ENCODE measurements around the gene NOP10. TPM values are rescaled to one million over a fixed set of nuclear protein-coding genes. Genes with fewer than 3 reads are reported as not detected.

NOP10 gene
- total RNA-seq, 1 donor from 2014 or later, result 181 TPM

GRCh38 chr15:34336231-34336990 is 6.5 kb downstream of the NOP10 start:
- Mint-ChIP-seq H3K27me3 (ENCODE audit: low read depth) (peaks cover 4% of the 10 kb centered on the region), H3K27ac (ENCODE audit: unreplicated experiment) (no peak overlapping the region), H3K4me1 (peaks cover 21% of the 10 kb centered on the region), H3K36me3 (ENCODE audit: low read depth) (peaks cover 8% of the 10 kb centered on the region), H3K9me3 (no peaks in the 10 kb centered on the region), H3K4me3 (peak overlapping the region; percentile 88)
- no peak for TF ChIP-seq CTCF (conservative IDR thresholded peaks at IDR 0.05)
- no peak for DNase-seq (ENCODE audit: low read depth, low spot score)

- peaks cover 17% of the 10 kb centered on the region for H3K4me1 Mint-ChIP-seq
- no peak overlapping the region for H3K4me3 Mint-ChIP-seq
- H3K9me3 Mint-ChIP-seq, result no peaks in the 10 kb centered on the region
- H3K27me3 Mint-ChIP-seq (ENCODE audit: low read depth), result peaks cover 4% of the 10 kb centered on the region
- H3K27ac Mint-ChIP-seq (ENCODE audit: unreplicated experiment), result no peak overlapping the region
- no peak for DNase-seq (ENCODE audit: low read depth, low spot score)
- no peak for TF ChIP-seq CTCF (conservative IDR thresholded peaks at IDR 0.05)
- peaks cover 3% of the 10 kb centered on the region for H3K36me3 Mint-ChIP-seq (ENCODE audit: low read depth)
Measured at GRCh38 chr15:34335176-34336032, 7.5 kb downstream of the NOP10 start.

GRCh38 chr15:34334672-34335071 is 8.3 kb downstream of the NOP10 start:
- Mint-ChIP-seq H3K4me1 (peaks cover 12% of the 10 kb centered on the region), H3K36me3 (ENCODE audit: low read depth) (no peaks in the 10 kb centered on the region), H3K9me3 (no peaks in the 10 kb centered on the region), H3K4me3 (peak overlapping the region; percentile 47), H3K27me3 (ENCODE audit: low read depth) (peaks cover 4% of the 10 kb centered on the region), H3K27ac (ENCODE audit: unreplicated experiment) (no peak overlapping the region)
- no peak for DNase-seq (ENCODE audit: low read depth, low spot score)
- TF ChIP-seq CTCF (conservative IDR thresholded peaks at IDR 0.05), result no peak

GRCh38 chr15:34332553-34333120 is 10.3 kb downstream of the NOP10 start:
- Mint-ChIP-seq H3K4me3 (no peak overlapping the region), H3K9me3 (no peaks in the 10 kb centered on the region)
- no peak for TF ChIP-seq CTCF (conservative IDR thresholded peaks at IDR 0.05)

GRCh38 chr15:34331809-34332208 is 11.1 kb downstream of the NOP10 start:
- DNase-seq (ENCODE audit: low read depth, low spot score), result no peak
- Mint-ChIP-seq H3K27ac (ENCODE audit: unreplicated experiment) (no peak overlapping the region), H3K27me3 (ENCODE audit: low read depth) (peaks cover under 1% of the 10 kb centered on the region), H3K4me1 (peaks cover 3% of the 10 kb centered on the region), H3K36me3 (ENCODE audit: low read depth) (no peaks in the 10 kb centered on the region), H3K4me3 (no peak overlapping the region), H3K9me3 (no peaks in the 10 kb centered on the region)
- no peak for TF ChIP-seq CTCF (conservative IDR thresholded peaks at IDR 0.05)

More at GRCh38 chr15:34332553-34333120, 10.3 kb downstream of the NOP10 start:
- peaks cover 8% of the 10 kb centered on the region for H3K4me1 Mint-ChIP-seq
- no peak overlapping the region for H3K27ac Mint-ChIP-seq (ENCODE audit: unreplicated experiment)
- no peaks in the 10 kb centered on the region for H3K36me3 Mint-ChIP-seq (ENCODE audit: low read depth)
- peaks cover 4% of the 10 kb centered on the region for H3K27me3 Mint-ChIP-seq (ENCODE audit: low read depth)
- no peak for DNase-seq (ENCODE audit: low read depth, low spot score)

Measured in neural crest cell (in vitro differentiated cells).